Gastrocnemius medialis (tissue), 4 donors: ENCODE data around the gene JAM3. TPM values are rescaled to one million over a fixed set of nuclear protein-coding genes. Genes with fewer than 3 reads are reported as not detected.

ENCODE experiments used
- ATAC-seq, 2 donors: fragments of 150-250 bp; one replicate each; pipeline ENCODE4 v1.9.1; 2016
- DNase-seq, 2 donors: peaks; one replicate each; pipeline ENCODE4 v3.0.0-alpha.2; 2019
- H3K27ac ChIP-seq, 4 donors: fragments of 200-600 bp; sonication (generic); 1 replicate in 1 of 4; 2 replicates in 3 of 4; pipeline ENCODE4 v1.5.1; 2016 to 2018; ENCODE audit warnings: mild to moderate bottlenecking in 2 of 4, moderate library complexity in 1 of 4
- H3K27me3 ChIP-seq, 3 donors: fragments of 200-600 bp; sonication (generic) in 2 of 3; 1 replicate in 1 of 3; 2 replicates in 2 of 3; pipeline versions ENCODE4 v1.5.1 to v1.6.0; 2016 to 2019; ENCODE audit warnings: mild to moderate bottlenecking in 1 of 3, moderate library complexity in 1 of 3
- H3K36me3 ChIP-seq, 2 donors: fragments of 200-600 bp; sonication (generic) in 1 of 2; one replicate each; pipeline ENCODE4 v1.5.1; 2017 to 2018
- H3K4me1 ChIP-seq, 2 donors: fragments of 200-600 bp; sonication (generic) in 1 of 2; one replicate each; pipeline ENCODE4 v1.5.1; 2016 to 2017; ENCODE audit warnings: mild to moderate bottlenecking in 2 of 2
- H3K4me3 ChIP-seq, 4 donors: fragments of 200-600 bp; sonication (generic) in 3 of 4; 1 replicate in 1 of 4; 2 replicates in 3 of 4; pipeline ENCODE4 v1.5.1; 2016 to 2019; ENCODE audit warnings: mild to moderate bottlenecking in 2 of 4
- H3K9me3 ChIP-seq, 3 donors: fragments of 200-600 bp; sonication (generic) in 2 of 3; 1 replicate in 1 of 3; 2 replicates in 2 of 3; pipeline ENCODE4 v1.5.1; 2016 to 2019
- POLR2A ChIP-seq, 2 donors: fragments of 450-650 bp; IDR thresholded peaks; one replicate each; pipeline ENCODE4 v1.6.1; 2017; ENCODE audit warnings: antibody characterized with exemption in 2 of 2, mild to moderate bottlenecking in 2 of 2, moderate library complexity in 2 of 2
- in situ Hi-C, 4 donors: fragments of 200-750 bp; cut with MboI; loops; one replicate each; pipeline versions ENCODE4 v1.15.0 to v1.8.0; 2017; ENCODE audit warnings: low sequenced_read_pairs in 4 of 4
- intact Hi-C: fragments of 100-400 bp; cut with DNase I; formaldehyde crosslinking; loops from one replicate; pipeline ENCODE4 v1.15.1; 2023; ENCODE audit warnings: low total_unique reads
- total RNA-seq, 4 donors: library from RNA; depleted of rRNA; stranded (reverse); fragments of >200 nt; gene quantifications; one replicate each; pipeline versions ENCODE4 v1.1.0 to v1.2.3, GENCODE V29; 2016
- TF ChIP-seq, protein P1 (sequence below), 5 experiments: fragments of 450-650 bp in 3 of 5; fragments of 200-600 bp in 2 of 5; sonication (generic) in 2 of 5; IDR thresholded peaks in 4 of 5; conservative IDR thresholded peaks in 1 of 5; 1 replicate in 4 of 5; 2 replicates in 1 of 5; pipeline ENCODE4 v1.5.1; 2016 to 2019; ENCODE audit warnings: antibody characterized with exemption in 5 of 5, mild to moderate bottlenecking in 3 of 5, moderate library complexity in 3 of 5

JAM3 gene
- total RNA-seq, 4 donors from 2014 or later, result 3.5 to 9.7 (median 6.2) TPM

DNA sequence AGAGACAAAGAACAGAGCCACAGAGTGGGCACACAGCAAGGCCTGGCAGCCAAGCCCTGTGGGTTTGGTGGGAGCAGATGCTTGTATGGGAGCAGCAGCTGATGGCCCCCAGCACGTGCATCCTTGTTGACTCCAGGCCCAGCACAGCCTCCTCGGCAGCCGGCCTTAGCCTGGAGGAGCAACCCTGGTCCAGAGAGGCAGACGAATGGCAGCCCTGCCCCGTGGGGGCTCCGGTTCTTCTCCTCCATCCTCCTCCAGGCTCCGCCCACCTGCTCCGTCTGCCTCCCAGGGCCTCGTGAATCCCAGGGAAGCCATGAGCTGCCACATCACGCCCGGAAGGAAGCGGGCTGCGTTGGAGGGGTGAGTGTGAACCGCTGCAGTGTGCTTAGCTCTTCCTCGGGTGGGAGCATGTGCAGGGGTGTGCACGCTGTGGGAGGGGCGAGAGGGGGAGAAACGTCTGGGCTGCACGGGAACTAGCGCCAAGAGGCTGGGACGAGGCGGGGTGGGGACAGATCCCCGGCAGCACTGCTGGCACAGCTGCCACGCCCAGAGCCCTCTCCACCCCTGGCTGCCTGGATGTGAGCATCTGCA is 36.3 kb upstream of the JAM3 start:
- Histone ChIP-seq H3K4me3 (no peak overlapping the region), H3K27me3 (no peaks in the 10 kb centered on the region), H3K27ac (no peak overlapping the region), H3K4me1 (peaks cover 18 to 27% of the 10 kb centered on the region in 2 donors), H3K9me3 (no peaks in the 10 kb centered on the region), H3K36me3 (no peaks in the 10 kb centered on the region)
- ATAC-seq (no peak), DNase-seq (no peak)
- no peak for TF ChIP-seq POLR2A (IDR thresholded peaks at IDR 0.05)
- TF ChIP-seq, protein P1, sequence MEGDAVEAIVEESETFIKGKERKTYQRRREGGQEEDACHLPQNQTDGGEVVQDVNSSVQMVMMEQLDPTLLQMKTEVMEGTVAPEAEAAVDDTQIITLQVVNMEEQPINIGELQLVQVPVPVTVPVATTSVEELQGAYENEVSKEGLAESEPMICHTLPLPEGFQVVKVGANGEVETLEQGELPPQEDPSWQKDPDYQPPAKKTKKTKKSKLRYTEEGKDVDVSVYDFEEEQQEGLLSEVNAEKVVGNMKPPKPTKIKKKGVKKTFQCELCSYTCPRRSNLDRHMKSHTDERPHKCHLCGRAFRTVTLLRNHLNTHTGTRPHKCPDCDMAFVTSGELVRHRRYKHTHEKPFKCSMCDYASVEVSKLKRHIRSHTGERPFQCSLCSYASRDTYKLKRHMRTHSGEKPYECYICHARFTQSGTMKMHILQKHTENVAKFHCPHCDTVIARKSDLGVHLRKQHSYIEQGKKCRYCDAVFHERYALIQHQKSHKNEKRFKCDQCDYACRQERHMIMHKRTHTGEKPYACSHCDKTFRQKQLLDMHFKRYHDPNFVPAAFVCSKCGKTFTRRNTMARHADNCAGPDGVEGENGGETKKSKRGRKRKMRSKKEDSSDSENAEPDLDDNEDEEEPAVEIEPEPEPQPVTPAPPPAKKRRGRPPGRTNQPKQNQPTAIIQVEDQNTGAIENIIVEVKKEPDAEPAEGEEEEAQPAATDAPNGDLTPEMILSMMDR (IDR thresholded peaks at IDR 0.05 in 4 of 5, conservative IDR thresholded peaks at IDR 0.05 in 1 of 5), result no peak
- in situ Hi-C loops, result no loop called here
- intact Hi-C loops, result loop anchor here (10.0 kb wide), 1 partner anchor 302 kb away; the partner anchor contains the start of gene GLB1L2

DNA sequence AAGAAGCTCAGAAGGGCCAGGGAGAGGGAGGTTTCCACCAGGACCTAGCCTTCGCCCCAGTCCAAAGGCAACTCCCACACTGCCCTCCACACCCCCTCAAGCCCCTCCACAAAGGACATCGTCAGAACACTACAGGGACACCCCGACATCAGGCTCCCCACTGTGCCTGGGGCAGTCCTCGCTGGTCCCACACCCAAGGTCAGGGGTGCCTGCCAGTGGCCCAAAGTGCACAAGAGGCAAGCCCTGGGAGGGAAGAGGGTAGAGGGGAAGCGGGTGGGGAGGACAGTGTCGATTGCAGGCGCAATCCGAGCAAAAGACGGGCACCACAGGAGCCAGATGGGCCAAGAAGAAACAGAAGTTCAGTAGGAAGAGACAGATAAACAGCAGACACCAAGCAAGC is 35.6 kb upstream of the JAM3 start:
- TF ChIP-seq, protein P1 (IDR thresholded peaks at IDR 0.05 in 4 of 5, conservative IDR thresholded peaks at IDR 0.05 in 1 of 5), result no peak
- no peak for TF ChIP-seq POLR2A (IDR thresholded peaks at IDR 0.05)
- intact Hi-C loops (loop anchor here (10.0 kb wide), 1 partner anchor 302 kb away; the partner anchor contains the start of gene GLB1L2), in situ Hi-C loops (no loop called here)
- H3K4me1 ChIP-seq, result peaks cover 24 to 33% of the 10 kb centered on the region in 2 donors
- DNase-seq (no peak), ATAC-seq (no peak)
- peak overlapping the region in 1 of 4 donors; percentile 28 for H3K4me3 ChIP-seq
- no peaks in the 10 kb centered on the region for H3K9me3 ChIP-seq
- H3K27me3 ChIP-seq, result no peaks in the 10 kb centered on the region
- H3K36me3 ChIP-seq, result no peaks in the 10 kb centered on the region
- H3K27ac ChIP-seq, result peak overlapping the region; percentile 56 to 73 (median 64)

DNA sequence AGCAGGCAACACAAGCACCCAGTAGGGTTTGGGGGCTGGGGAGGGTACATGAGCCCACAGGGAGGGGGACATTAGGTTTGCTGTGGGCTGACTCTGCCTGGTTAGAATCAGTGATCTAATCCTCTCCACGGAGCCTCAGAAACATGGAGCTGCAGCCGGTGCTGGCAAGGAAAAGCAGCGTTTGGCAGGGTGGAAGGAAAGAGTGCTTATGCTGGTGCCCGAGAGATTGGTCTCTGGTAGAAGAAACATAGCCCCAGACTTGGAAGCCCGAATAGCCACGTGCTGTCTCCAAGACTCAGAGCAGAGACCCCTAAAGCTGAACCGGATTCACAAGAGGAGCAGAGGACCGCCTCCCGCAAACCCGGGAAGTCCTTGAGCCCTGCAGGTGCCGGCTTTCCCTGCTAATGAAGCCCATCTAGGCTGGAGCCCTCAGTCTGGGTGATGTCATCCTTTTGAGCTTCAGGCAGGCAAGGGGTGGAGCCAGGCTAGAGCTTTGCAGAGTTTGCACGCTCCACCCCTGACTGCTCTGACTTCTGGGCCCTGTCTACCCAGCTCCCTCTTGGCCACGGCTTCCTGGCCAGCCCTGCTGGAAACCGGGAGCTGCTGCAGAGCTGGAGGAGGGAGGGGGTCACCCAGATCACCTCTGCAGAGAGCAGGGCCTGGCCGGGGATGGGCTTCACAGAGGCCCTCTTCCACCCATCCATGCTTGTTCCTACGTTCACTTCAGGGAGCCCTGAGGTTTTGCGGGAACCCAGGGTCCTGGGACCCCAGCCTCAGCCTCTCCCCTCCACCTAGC is 35.0 kb upstream of the JAM3 start:
- H3K9me3 ChIP-seq, result no peaks in the 10 kb centered on the region
- H3K36me3 ChIP-seq, result no peaks in the 10 kb centered on the region
- in situ Hi-C loops (no loop called here), intact Hi-C loops (loop anchor here (10.0 kb wide), 1 partner anchor 301 kb away; the partner anchor contains the start of gene GLB1L2)
- DNase-seq, result peak; percentile 35 to 51
- H3K4me1 ChIP-seq, result peaks cover 27 to 37% of the 10 kb centered on the region in 2 donors
- no peaks in the 10 kb centered on the region for H3K27me3 ChIP-seq
- peak overlapping the region; percentile 22 to 47 (median 32) for H3K4me3 ChIP-seq
- H3K27ac ChIP-seq, result peak overlapping the region; percentile 56 to 73 (median 64)
- TF ChIP-seq POLR2A (IDR thresholded peaks at IDR 0.05), result peak in 1 of 2 donors; percentile 29
- TF ChIP-seq, protein P1 (IDR thresholded peaks at IDR 0.05 in 4 of 5, conservative IDR thresholded peaks at IDR 0.05 in 1 of 5), result no peak
- peak; percentile 78 to 81 for ATAC-seq

DNA sequence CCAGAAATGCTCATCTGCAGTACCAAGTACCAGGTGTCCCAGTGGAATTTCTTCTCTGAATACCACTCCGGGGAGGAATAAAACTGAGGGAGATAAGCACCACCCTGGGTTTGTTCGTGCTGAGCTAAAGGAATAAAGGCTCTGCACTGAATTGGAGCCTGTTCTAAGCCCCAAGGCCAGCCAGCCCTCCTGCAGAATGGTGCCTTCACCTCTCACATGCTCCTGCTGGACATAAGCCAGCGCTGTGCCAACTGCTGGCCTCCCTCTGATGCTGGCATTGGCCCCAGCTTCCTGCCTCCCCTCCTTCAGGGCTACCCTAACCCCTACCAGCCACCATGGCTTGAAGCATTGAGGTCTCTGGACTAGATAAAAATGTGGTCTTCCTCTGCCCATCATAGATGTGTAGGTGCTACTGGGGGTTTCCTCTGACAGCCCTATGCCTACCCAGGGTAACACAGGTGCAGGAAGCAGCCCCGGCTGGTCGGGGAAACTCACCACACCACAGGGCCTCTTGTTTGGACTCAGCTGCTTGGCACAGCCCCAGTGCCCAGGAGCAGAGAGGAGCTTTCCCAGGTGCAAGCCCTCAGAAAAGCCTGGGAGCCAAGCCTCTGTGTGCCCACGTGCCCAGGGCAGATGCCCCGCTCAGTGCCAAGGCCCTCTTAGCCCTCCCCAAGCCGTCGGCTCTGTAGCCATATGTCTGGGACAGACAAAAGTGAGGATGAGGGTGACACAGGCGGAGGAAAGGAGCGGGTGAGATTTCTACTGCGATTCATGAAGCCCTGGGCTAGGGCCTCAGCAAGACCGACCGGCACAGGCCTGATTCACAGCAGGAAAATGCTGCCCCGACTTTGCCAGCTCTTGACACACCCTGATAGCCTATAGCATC is 34.1 kb upstream of the JAM3 start:
- Histone ChIP-seq H3K27ac (peak overlapping the region in 3 of 4 donors; percentile 56 to 73 (median 67)), H3K9me3 (no peaks in the 10 kb centered on the region), H3K36me3 (no peaks in the 10 kb centered on the region), H3K27me3 (no peaks in the 10 kb centered on the region), H3K4me3 (no peak overlapping the region), H3K4me1 (peaks cover 30 to 45% of the 10 kb centered on the region in 2 donors)
- in situ Hi-C loops, result no loop called here
- intact Hi-C loops, result loop anchor here (10.0 kb wide), 1 partner anchor 300 kb away; the partner anchor contains the start of gene GLB1L2
- TF ChIP-seq, protein P1 (IDR thresholded peaks at IDR 0.05 in 4 of 5, conservative IDR thresholded peaks at IDR 0.05 in 1 of 5), result no peak
- DNase-seq (no peak), ATAC-seq (no peak)
